ENCODE results near the gene EDC4. TPM values are rescaled to one million over a fixed set of nuclear protein-coding genes. Genes with fewer than 3 reads are reported as not detected.

The EDC4 gene
- total and polyA plus RNA-seq, 9 of the 15 experiments (the other 6 are each of a cell fraction or from before 2014, with no cell fraction given) = 1.1 to 131 (median 74.0) TPM

- H3K9me1 ChIP-seq (ENCODE audit: control insufficient read depth, insufficient read depth, low read length) = no peaks in the 10 kb centered on the region
- H3K4me1 ChIP-seq (replicated peaks in 1 of 2; ENCODE audit: control insufficient read depth in 2 of 2, insufficient read depth in 2 of 2, low read length in 2 of 2) = peaks cover 0 to 6% of the 10 kb centered on the region in 2 experiments; a peak in 1 of 5 replicates
- no peak for FAIRE-seq
- ChIA-PET CTCF (ENCODE audit: low intra/inter-chr PET ratio) (no interaction called here), POLR2A (interaction anchor here (0.6 to 2.7 kb wide), 2 partner anchors 12 to 19 kb away, joined by 3 to 13 read pairs; no protein-coding TSS in a partner anchor)
- 94% methylated on average over 32 of the region's 36 CpGs for WGBS (ENCODE audit: insufficient coverage, low coverage, missing lambda C conversion rate)
- BruUV-seq (replicated peaks) = no TSS peak
- ATAC-seq = no peak
- in situ Hi-C loops (cut with MboI) = no loop called here
- no peaks in the 10 kb centered on the region; the same call in 2 of the 3 replicates for H3K36me3 ChIP-seq (ENCODE audit: control insufficient read depth, insufficient read depth, low read length)
- H2AFZ ChIP-seq (ENCODE audit: low read depth, low read length) = no peak overlapping the region
- H3K4me2 ChIP-seq (ENCODE audit: insufficient read depth, low read length) = no peak overlapping the region
- H3K27ac ChIP-seq (ENCODE audit: extremely low read depth, low read depth, low read length) = no peak overlapping the region
- DNase-seq (ENCODE audit: extremely low read depth in 1 of 4, low spot score in 3 of 4) = no peak
- H3K4me3 ChIP-seq = no peak overlapping the region
- H4K20me1 ChIP-seq (replicated peaks; ENCODE audit: control insufficient read depth, insufficient read depth, low read length) = no peaks in the 10 kb centered on the region; the same call in 1 of the 2 replicates
- H3K9ac ChIP-seq (ENCODE audit: insufficient read depth in 1 of 2, low read depth in 2 of 2, low read length in 2 of 2) = peak overlapping the region in 1 of 2 experiments; percentile 41; a peak in 2 of 4 replicates
- no peak for TF ChIP-seq ZZZ3 (IDR thresholded peaks at IDR 0.05)
- TF ChIP-seq POLR2G (IDR thresholded peaks at IDR 0.05; ENCODE audit: low read depth, low read length) = peak; percentile 52; the same call in 1 of the 2 replicates
- H3K79me2 ChIP-seq (ENCODE audit: control insufficient read depth, insufficient read depth, low read length) = no peaks in the 10 kb centered on the region
- no peaks in the 10 kb centered on the region for H3K27me3 ChIP-seq (ENCODE audit: control insufficient read depth in 2 of 2, insufficient read depth in 2 of 2, low read length in 2 of 2)
- intact Hi-C loops (cut with micrococcal nuclease) = no loop called here
- no peaks in the 10 kb centered on the region for H3K9me3 ChIP-seq (replicated peaks; ENCODE audit: control insufficient read depth, insufficient read depth, low read depth, low read length)
Observed at GRCh38 chr16:67909056-67909742, 36.3 kb downstream of the EDC4 start.

DNA sequence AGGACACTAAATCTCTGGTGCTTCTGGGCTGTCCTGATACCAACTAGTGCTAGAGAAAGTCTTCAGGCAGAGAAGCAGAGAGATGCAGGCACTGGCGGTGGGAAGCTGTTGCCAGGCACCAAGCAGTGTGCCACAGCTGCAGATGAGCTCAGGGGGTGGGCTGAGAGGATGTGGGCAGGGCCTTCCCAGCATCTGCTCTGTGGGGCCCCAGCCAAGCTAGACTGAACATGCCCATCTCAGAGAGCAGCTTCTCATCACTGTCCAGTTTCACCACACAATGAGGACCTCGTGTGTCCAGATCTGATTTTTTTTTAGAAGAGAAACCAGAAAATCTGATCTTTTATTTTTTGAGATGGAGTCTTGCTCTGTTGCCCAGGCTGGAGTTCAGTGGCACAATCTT lies 37.3 kb downstream of the EDC4 start:
- no peak for DNase-seq (ENCODE audit: extremely low read depth in 1 of 4, low spot score in 3 of 4)
- in situ Hi-C loops (cut with MboI) = no loop called here
- Histone ChIP-seq H3K4me2 (ENCODE audit: insufficient read depth, low read length) (no peak overlapping the region), H2AFZ (ENCODE audit: low read depth, low read length) (no peak overlapping the region), H3K4me3 (no peak overlapping the region), H3K27me3 (ENCODE audit: control insufficient read depth in 2 of 2, insufficient read depth in 2 of 2, low read length in 2 of 2) (no peaks in the 10 kb centered on the region), H3K79me2 (ENCODE audit: control insufficient read depth, insufficient read depth, low read length) (no peaks in the 10 kb centered on the region), H3K9me1 (ENCODE audit: control insufficient read depth, insufficient read depth, low read length) (no peaks in the 10 kb centered on the region), H3K36me3 (ENCODE audit: control insufficient read depth, insufficient read depth, low read length) (no peaks in the 10 kb centered on the region; the same call in 2 of the 3 replicates), H3K27ac (ENCODE audit: extremely low read depth, low read depth, low read length) (no peak overlapping the region), H3K9ac (ENCODE audit: insufficient read depth in 1 of 2, low read depth in 2 of 2, low read length in 2 of 2) (no peak overlapping the region), H4K20me1 (replicated peaks; ENCODE audit: control insufficient read depth, insufficient read depth, low read length) (no peaks in the 10 kb centered on the region; the same call in 1 of the 2 replicates), H3K9me3 (replicated peaks; ENCODE audit: control insufficient read depth, insufficient read depth, low read depth, low read length) (no peaks in the 10 kb centered on the region), H3K4me1 (replicated peaks in 1 of 2; ENCODE audit: control insufficient read depth in 2 of 2, insufficient read depth in 2 of 2, low read length in 2 of 2) (peaks cover 2 to 6% of the 10 kb centered on the region in 2 experiments; a peak in 2 of 5 replicates)
- intact Hi-C loops (cut with micrococcal nuclease) = no loop called here
- 20% methylated on average over 2 of the region's 2 CpGs for WGBS (ENCODE audit: insufficient coverage, low coverage, missing lambda C conversion rate)
- POLR2A ChIA-PET = interaction anchor here (1.4 kb wide), 1 partner anchor 25 kb away, joined by 4 read pairs; no protein-coding TSS in a partner anchor
- no peak for ATAC-seq
- BruUV-seq (replicated peaks) = no TSS peak
- FAIRE-seq = no peak
- CTCF ChIA-PET (ENCODE audit: low intra/inter-chr PET ratio) = no interaction called here
- TF ChIP-seq, protein P1, sequence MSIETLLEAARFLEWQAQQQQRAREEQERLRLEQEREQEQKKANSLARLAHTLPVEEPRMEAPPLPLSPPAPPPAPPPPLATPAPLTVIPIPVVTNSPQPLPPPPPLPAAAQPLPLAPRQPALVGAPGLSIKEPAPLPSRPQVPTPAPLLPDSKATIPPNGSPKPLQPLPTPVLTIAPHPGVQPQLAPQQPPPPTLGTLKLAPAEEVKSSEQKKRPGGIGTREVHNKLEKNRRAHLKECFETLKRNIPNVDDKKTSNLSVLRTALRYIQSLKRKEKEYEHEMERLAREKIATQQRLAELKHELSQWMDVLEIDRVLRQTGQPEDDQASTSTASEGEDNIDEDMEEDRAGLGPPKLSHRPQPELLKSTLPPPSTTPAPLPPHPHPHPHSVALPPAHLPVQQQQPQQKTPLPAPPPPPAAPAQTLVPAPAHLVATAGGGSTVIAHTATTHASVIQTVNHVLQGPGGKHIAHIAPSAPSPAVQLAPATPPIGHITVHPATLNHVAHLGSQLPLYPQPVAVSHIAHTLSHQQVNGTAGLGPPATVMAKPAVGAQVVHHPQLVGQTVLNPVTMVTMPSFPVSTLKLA (conservative IDR thresholded peaks at IDR 0.05) = no peak
- TF ChIP-seq SMAD2 (IDR thresholded peaks at IDR 0.05; ENCODE audit: low read depth, low read length) (no peak), HDGF (IDR thresholded peaks at IDR 0.05) (no peak), ZNF174 (CRISPR knock-in tag; IDR thresholded peaks at IDR 0.05) (no peak), HMGXB4 (CRISPR knock-in tag; IDR thresholded peaks at IDR 0.05) (no peak), BMI1 (IDR thresholded peaks at IDR 0.05; ENCODE audit: low read length) (no peak), POLR2G (IDR thresholded peaks at IDR 0.05; ENCODE audit: low read depth, low read length) (no peak), FOXA3 (CRISPR knock-in tag; conservative IDR thresholded peaks at IDR 0.05 in 1 of 2, IDR thresholded peaks at IDR 0.05 in 1 of 2) (no peak), MCM7 (IDR thresholded peaks at IDR 0.05) (no peak), XRCC5 (IDR thresholded peaks at IDR 0.05; ENCODE audit: low read depth, low read length) (no peak)
